IPS-NIHi7 (cell line): Measurements from ENCODE around the gene ADAM10.

Experiments
- DNase-seq: peaks from one replicate; pipeline ENCODE4 v3.0.0; 2012; ENCODE audit warnings: mixed read lengths; ENCODE audit errors: extremely low spot score

The ADAM10 gene

DNA sequence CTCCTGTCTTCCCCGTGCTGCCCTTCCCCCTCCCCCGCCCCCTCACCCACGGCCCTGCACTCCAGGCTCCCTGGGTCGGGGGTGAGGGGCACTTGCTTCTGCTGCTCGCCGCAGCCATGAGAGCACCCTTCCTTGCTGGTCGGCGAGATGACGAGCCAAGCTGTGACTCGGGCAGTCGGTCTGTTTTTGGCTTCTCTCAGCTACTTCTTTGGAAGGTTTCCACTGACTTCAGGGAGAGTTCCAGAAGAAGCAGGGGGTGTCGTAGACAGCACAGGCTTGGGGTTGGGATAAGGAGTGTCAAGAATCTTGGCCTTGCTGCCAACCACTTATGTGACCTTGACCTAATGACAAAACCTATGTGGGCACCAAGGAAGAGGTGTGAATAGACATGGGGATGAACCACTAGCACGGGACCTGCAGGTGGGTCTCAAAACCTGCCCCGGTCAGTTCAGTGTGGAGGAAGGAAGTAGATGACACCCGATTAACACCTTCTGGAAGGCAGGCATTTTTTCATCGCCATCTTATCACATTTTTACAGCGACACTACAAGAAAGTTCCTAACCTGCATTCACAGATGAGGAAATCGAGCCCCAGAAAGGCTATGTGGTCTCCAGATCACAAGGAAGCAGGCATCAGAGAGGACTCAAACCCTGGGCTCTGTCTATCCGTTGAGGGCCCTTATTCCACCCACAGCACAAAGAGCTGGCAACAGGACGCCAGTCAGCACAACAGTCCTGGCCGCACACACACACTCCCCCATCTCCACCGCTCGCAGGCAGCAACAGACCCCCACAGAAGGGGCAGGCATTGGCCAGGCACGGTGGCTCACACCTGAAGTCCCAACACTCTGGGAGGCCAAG, 196.8 kb downstream of the ADAM10 start:
- DNase-seq: no peak

DNA sequence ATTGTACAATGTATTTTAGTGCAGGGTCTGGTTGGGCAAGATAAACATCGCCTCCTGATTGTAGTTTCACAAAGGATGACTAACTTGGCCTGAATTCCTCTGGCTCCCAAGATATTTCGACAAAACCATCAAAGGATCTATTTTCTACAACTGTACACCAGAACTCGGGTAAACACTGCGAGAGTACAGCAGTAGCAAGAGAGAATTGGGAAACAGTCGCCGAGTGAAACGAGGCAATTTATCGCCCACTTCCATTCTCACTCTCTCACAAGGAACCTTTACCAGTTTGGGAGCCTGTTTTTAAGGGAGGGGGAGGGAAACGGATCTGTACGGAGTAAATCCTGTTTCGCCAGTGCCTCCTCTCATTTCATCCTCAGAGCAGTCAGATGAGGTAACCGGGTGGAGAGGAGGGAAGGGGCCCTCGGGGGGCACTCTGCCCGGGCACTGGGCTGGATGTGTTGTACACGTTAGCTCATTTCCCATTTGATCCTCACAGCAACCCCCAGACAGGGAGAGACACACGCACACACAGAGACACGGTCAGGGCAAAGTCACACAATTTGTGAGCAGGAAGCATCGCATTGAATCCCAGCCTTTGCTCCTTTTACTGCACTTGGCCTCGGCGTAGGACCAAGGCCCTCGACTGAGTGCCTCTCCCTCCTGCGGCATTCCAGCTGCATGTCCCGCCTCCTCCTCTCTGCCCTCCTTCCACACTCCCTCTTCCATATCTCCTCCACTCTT, 197.6 kb downstream of the ADAM10 start:
- no peak for DNase-seq

DNA sequence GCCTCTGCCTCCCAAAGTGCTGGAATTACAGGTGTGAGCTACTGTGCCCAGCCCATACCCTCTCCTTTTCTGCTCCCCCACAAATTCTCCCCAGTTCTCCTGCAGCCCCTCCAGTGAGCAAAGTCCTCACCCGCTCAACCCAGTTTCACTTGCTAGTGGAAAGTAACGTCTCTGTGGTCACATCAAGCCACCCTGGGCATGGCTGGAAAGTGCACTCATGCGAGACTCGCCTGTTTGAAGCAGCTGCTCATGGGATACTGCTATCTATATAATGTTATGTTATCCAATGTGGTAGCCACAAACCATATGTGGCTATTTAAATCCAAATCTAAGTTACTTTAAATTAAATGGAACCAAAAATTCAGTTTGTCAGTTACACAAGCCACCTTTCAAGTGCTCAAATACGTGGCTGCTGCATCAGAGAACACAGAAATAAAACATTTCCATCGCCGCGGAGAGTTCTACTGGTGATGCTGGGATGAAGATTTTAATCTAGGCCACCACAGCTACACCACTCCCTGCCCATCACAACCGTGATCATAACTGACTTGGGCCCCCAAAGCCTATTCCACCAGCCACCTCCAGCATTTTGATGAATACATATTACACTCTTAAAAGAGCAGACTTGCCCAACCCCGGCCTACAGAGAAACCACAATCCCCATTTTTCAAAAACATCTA, 198.3 kb downstream of the ADAM10 start:
- no peak for DNase-seq

DNA sequence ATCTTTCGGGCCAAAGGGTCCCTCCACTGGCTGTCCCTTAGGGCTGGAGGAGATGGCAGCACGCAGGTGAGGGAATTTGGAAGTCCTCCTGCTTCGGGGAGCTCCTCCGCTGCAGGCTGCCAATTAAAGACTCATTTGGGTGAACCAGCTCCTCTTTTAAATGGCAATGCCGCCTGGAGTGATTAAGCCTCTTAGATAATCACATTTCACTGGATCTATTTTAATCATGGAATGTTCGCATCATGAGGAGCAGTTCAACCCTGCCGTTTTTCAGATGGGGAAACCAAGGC, 199.8 kb downstream of the ADAM10 start:
- DNase-seq: no peak

DNA sequence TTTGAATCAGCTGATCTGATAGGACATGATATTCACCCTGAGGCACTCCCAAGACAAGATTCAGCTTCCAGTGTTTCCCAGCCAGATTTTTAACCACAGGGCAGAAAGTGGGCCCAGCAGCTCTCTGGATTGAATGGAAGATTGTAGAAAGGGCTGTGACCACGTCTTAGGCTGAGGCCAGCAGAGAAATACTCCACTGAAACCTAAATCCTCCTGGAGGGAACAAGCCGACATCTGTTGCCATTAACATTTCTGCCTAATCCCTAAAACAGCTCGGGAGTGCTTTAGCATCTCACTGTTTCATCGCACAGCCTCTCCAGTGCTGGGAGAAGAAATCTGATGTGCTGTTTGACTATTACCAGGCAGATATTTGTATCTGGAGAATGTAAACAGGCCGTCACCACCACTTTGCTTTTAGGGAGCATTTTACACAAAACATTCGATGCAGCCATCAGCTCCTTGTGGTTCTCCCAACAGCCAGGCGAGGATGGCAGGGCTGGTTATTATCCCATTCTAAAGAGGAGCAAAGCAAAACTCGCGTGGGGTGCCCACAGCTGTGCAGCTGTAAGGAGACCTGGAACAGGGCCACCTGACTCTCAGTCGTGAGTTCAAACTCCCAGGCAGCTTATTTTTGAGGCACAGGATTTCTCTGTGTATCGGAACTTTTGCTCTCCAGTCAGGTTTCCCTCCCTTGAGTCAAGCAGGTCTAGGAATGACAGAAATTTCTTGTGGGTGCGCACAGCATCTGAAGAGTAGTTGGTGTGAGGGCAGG, 200.3 kb downstream of the ADAM10 start:
- DNase-seq: no peak

DNA sequence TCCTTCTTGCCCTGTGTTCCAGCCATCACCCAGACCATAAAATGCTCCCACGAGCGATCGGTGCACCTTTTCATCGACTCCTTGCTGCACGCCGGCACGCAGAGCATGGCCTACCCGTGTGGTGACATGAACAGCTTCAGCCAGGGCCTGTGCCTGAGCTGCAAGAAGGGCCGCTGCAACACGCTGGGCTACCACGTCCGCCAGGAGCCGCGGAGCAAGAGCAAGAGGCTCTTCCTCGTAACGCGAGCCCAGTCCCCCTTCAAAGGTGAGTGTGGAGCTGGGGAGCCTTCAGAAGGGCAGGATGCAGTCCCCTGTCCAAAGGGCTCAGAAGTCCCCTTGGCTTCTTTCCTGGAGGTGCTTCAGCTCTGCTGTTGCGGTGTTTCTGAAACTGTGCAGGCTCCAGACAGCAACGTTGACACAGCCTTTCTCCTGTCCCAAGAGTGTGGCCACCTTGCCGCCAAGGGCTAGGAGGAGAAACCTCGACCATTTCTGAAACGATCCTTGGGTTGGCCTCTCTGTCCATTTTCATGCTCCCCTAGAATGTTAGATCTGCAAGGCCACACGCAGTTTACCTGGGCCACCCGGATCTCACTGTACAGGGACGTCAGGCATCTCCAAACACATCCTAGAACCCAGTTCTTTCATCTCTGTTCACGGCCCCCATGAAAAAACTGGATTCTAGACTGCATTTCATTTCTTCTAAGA, 201.0 kb downstream of the ADAM10 start:
- no peak for DNase-seq

DNA sequence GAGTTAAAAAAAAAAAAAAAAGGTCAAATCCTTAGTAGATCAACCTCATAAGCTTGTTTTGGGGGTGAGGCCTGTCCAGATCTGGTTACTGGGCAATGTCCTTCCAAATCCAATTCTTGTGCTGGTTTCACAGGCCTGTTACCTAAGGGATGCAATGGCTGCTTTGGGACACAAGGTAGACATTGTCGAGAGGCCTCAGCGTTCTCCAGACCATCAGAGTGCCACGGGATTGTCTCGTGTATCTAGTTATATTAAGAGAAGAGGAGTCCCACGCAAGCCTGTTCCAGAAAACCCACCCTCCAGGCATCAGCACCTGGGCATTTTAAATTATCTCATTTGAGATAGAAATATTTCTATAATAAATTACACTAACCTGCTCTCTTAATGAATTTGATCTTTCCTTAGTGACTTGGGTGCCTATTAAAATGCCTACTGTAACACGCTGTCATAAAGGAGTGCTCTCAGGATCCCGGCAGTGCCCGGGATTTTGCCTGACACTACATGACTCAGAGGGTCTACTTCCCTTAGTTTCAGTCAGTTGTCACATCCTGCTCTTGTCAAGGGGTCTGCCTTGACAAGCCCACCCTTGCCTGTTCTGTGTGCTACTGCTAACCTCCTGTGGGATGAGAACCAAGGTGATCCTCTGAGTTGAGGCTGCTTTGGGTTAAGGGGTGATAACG, 201.7 kb downstream of the ADAM10 start:
- DNase-seq: no peak

DNA sequence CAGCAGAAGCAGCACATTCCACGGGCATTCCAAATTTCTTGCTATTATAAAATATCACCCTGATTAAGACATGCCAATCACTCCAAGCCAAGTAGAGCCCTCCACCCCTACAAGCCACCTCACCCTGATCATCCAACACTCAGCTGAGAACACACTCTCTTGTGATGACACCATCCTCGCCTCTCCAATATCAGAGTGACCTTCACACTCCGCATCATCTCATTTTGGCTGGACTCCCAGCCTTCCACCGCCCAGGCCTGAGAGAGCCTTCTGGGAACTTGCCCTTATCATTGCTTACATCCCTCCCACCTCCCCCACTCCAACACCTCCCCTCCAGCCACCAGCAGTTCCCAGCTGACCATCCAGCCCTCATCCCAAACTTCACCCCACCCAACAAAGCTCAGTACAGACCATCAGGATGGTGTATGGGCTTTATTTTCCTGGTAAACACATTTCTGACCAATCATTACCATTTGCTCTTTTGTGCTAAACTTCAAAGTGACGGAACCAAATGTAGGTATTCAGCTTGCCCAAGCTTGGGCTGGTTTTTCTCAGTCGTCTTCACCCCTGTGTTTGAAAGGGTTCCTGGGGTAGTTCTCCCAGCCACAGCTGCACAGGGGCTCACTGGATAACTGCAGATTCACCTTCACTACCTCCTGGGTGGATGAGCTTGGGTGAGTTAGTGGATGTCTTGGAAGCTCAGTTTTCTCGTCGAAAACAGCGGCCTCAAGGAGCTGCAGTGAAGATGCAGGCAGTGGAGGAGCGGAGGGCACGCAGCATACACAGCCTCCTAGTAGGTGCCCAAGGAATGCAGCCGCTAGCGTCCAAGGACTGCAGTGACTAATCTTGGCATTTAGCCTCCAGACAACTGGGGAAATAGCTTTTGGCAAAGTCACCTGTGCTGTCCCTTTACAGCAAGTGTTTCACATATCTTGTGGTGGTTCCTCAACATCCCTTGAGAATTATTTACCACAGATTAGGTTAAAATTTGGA, 202.6 kb downstream of the ADAM10 start:
- DNase-seq: no peak

DNA sequence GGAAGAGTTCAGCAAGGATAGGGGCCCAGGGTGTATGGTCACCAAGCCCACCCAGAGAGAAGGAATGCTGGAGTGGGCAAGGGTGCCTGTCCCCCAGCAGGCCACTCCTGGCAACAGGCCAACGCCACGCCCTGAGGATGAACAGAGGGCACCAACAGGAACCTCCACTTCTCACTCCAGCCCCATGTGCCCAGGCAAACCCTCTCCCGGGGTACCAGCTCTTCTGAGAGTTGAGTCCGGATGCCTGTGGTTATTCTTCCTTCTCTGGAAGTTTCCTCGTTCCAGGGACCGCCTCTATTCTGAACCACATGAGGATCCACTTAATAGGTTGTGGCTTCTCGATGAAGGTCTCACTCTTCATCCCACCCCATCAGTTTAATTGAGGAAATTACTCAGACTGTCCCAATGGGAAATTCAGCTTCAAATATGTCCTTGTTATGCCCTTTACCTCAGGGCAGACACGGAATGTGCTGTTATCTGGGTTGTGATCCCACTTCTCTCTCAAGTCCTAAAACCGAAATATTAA, 203.4 kb downstream of the ADAM10 start:
- no peak for DNase-seq

DNA sequence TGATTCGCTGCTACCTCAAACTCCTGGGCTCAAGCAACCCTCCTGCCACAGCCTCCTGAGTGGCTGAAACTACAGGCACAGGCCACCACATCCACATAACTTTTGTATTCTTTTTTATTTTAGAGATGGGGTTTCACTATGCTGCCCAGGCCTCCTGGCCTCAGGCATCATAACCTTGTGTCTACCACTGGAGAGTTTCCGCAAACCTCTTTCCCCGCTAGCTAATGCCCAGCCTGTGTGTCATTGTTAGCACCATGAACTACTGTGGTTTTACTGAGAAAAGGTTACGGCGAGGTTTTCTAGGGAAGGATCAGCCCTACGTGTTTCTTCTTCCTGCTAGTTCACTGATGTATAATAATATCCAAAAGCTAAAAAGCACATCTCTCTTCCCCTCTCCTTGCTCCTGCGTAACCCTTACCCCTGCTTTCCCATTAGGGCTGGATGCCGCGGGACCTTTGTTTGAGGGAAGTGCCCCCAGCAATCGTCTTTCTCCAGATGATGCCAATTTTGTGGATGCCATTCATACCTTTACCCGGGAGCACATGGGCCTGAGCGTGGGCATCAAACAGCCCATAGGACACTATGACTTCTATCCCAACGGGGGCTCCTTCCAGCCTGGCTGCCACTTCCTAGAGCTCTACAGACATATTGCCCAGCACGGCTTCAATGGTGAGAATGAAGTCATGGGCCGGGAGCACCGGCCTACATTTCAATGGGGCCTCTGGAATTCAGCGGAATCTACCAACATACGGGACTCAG, 204.0 kb downstream of the ADAM10 start:
- no peak for DNase-seq

DNA sequence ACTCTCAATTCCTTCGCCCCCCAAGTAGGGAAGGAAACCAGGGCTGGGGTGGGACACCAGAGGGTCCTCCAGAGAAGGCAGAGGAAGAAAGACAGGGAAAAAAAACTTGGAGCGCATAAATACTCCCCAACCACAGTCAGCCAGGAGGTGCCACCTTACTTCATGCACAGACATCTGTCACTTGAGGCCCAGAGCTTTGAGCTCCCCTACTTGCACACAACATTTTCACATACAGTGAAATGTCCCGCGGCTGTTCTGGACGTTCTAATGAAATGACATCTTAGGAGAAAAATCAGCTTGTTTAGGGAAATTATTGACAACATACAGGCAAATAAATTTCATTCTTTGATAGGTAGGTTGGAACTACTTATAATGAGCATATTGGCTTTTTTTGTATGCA, 204.8 kb downstream of the ADAM10 start:
- no peak for DNase-seq

DNA sequence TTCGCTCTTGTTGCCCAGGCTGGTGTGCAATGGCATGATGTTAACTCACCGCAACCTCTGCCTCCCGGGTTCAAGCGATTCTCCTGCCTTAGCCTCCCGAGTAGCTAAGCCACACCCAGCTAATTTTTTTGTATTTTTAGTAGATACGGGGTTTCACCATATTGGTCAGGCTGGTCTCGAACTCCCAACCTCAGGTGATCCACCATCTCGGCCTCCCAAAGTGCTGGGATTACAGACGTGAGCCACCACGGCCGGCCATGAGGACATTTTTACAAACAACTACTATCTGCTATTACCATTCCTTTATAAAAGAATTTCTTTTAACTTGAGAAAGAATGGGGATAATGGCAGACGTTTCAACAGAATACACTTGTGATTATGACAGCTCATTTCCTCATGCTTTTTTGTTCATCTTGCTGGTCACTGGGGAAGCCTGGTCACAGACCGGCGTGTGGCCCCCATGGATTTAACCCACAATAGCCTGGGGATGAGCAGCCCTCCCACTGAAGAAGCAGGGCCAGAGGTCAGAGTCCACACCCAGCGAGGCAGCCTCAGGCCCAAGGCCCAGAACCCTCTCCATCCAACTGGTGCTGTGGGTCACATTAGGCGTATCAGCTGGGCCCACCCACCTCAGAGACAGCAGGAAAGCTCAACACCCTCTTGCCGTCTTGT, 205.7 kb downstream of the ADAM10 start:
- no peak for DNase-seq

DNA sequence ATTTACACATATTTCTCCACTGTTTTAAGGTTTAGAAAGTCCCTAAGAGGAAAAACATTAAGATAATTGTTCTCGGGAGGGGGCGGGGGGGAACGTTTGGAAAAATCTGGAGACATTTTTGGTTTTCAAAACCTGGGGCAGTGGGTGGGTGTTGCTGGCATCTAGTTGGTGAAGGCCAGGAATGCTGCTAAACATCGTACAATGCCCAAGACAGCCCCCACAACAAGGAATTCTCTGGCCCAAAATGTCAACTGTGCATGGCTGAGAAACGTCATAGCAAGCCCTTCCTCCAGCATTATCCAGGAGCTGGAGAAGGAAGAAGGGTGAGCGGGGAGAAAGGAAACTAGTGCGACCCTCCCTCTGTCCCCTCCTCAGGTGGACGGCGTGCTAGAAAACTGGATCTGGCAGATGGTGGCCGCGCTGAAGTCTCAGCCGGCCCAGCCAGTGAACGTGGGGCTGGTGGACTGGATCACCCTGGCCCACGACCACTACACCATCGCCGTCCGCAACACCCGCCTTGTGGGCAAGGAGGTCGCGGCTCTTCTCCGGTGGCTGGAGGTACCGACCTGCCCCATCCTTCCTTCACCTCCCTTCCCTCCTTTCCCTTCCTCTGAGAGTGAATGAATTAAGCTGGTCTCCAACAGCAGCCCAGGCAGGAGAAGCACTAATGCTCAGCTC, 208.0 kb downstream of the ADAM10 start:
- no peak for DNase-seq

DNA sequence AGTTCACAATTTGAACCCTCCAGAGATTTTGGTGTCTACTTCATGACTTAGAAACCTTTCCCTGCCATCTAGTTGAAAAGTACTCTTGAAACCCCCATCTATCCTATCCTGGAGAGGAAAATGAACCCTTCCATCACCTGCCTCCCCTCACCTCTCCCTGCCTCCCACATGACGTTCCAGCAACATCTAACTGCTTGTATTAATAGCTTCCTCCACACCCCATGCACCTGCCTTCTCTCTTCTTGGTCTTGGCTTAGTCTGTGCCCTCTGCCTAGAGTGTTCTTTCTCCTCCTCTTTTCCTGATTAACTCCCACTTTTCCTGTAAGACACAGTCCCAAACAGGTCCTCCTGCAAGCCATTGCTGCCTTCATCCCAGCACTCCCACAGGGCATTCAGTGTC, 210.0 kb downstream of the ADAM10 start:
- DNase-seq: no peak

DNA sequence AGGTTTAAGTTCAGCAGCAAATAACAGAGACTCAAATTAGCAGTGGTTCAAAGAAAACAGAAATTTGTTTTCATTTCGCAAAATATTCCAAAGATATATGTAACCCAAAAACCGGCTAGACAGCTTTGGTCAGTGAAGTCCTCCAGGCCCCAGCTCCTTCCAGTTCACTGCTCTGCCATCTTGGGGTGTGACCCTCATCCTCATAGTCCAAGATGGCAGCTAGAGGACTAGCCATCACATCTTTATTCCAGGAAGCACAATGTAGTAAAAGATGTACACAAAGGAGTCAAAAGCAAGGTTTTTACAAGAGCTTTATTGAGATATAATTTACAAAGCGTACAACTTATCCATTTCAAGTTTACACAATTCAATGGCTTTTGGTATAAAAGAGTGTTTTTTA, 210.6 kb downstream of the ADAM10 start:
- no peak for DNase-seq
